Neural progenitor cell (in vitro differentiated cells): Measurements from ENCODE around the gene ONECUT1.

ENCODE experiments used
- CTCF ChIP-seq: fragments of 200-600 bp; sonication (generic); IDR thresholded peaks from 2 replicates; pipeline ENCODE4 v1.5.1; 2017; ENCODE audit warnings: antibody characterized with exemption, mild to moderate bottlenecking
- EZH2 ChIP-seq: fragments of 200-600 bp; sonication (generic); IDR thresholded peaks from 2 replicates; pipeline ENCODE4 v1.6.1; 2017; ENCODE audit warnings: antibody characterized with exemption, mild to moderate bottlenecking, moderate library complexity
- EZH2phosphoT487 ChIP-seq: fragments of 200-600 bp; sonication (generic); IDR thresholded peaks from 2 replicates; pipeline ENCODE4 v1.6.1; 2017; ENCODE audit warnings: antibody characterized with exemption

- TF ChIP-seq CTCF (no peak), EZH2 (no peak), EZH2phosphoT487 (no peak)
These were observed 59.5 kb downstream of the ONECUT1 start for GRCh38 chr15:52730594-52730993.
